T47D (cell line): ENCODE results near the gene FMNL2.

ENCODE experiments used
- DNase-seq, 2 experiments: peaks; one replicate each; pipeline versions ENCODE4 v3.0.0 to v3.0.0-alpha.2; 2011 to 2012; ENCODE audit warnings: low read depth in 1 of 2, low spot score in 1 of 2
- JUND ChIP-seq: IDR thresholded peaks from 2 replicates; pipeline ENCODE4 v1.6.1; 2012; ENCODE audit warnings: low read depth
- in situ Hi-C: cut with HindIII; loops from 2 replicates; pipeline ENCODE4 v1.10.0; 2016; ENCODE audit warnings: low sequenced_read_pairs, low pct_unique_long_range_greater_than_20kb

The FMNL2 gene

DNA sequence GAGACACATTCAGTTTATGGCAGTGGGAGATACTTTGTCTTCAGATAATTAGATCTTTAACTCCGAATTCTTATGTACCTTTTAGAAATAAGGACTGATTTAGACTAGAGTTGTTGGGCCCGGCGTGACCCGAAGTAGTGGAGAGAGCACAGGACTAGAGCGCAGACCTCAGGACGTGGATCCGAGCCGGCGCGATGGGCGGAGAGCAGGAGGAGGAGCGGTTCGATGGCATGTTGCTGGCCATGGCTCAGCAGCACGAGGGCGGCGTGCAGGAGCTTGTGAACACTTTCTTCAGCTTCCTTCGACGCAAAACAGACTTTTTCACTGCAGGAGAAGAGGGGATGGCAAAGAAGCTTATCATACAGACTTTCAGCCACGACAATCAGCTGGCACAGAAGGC lies 54.5 kb downstream of the FMNL2 start:
- no peak for TF ChIP-seq JUND
- in situ Hi-C loops = no loop called here
- DNase-seq = no peak

DNA sequence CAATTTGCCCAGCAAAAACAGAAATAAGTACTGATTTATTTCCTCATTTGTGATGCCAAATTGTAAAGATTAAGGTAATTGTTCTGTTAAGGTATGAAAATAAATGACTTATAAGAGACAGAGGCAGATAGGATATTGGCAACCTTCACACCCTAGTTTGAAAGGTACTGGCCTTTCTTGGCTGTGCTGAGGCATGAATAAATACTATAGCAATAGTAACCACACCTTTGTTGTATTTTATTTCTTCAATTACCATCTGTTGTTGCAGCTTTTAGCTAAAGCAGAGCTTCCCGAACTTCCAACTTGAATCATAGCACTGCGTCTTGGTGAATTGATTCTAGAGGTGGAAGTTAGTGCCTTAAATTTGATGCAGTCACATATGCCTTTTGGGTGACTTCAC lies 55.9 kb downstream of the FMNL2 start:
- no peak for TF ChIP-seq JUND
- DNase-seq = no peak
- in situ Hi-C loops = no loop called here

DNA sequence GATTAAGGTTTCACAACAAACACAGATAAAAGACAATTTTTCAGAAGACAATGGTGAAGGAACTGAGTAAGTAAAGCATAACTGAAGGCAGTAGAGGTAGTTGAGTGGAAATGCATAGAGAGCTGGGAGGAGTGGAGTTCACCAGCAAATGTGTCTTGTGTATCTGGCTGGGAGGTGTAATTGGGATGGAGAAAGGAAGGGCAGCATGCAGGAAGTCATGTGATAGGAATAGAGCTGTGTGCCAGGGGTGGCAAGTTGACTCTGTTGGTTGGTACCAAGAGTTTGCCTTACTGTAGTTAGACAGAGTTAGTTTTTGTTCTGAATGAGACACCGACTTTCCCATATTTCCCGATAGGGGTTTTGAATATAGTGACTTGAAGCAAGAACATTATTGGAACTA lies 56.3 kb downstream of the FMNL2 start:
- no peak for DNase-seq
- TF ChIP-seq JUND = no peak
- in situ Hi-C loops = no loop called here

DNA sequence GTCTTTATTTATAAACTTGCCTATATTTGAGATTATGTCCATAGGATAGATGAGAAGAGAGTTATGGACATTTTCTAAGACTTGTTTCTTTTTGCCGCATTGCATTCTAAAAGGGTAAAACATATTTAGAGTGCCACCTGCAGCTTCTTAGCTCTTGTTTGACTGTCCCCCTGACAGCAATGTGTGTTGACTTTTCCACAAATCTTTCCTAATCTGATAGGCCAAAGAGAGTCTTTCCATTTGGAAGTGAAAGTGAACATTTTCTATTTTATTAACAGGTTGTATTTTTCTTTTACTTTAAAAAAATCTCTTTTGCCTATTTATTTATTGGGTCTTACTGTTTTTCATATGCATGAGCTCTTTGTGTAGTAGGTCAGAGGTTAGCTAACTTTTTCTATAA lies 58.4 kb downstream of the FMNL2 start:
- no peak for TF ChIP-seq JUND
- no peak for DNase-seq
- in situ Hi-C loops = no loop called here

DNA sequence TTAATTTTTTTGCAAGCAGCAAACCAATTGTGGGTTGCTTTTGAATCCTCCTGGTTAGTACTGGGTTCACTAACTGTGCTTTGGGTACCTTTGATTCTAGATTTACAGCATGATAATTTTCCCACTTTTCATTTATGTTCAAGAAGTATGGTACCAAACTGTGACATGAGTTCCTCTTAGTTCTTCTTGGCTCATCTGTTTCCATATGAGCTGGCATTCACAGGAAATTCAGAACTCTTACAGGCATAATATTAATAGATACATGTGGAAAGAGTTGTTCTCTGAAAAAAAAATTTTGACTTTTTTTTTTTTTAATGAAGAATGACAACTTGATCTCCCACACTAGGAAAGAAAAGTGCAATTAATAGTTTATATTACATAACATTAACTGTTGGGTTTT lies 59.4 kb downstream of the FMNL2 start:
- in situ Hi-C loops = no loop called here
- no peak for TF ChIP-seq JUND
- DNase-seq = no peak

DNA sequence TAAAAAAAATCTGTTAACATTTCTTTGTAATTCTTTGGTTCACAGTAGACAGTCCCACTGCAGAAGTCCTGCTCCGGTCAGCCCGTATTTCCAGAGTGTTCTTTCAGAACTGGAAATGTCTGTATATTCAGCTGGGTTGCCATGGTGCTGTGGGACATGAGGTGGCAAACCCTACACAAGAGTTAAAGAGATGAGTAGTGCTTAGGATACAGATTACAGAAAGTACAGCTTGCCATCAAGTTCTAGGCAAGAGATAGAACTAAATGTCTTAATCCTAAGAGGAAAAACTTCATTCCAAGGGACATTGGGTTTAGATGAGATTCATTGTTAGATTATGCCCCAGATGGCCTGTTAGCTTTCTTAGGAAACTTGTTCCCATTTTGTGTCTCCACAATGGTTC lies 60.1 kb downstream of the FMNL2 start:
- no peak for TF ChIP-seq JUND
- in situ Hi-C loops = no loop called here
- DNase-seq = peak in 1 of 2 experiments; percentile 15

DNA sequence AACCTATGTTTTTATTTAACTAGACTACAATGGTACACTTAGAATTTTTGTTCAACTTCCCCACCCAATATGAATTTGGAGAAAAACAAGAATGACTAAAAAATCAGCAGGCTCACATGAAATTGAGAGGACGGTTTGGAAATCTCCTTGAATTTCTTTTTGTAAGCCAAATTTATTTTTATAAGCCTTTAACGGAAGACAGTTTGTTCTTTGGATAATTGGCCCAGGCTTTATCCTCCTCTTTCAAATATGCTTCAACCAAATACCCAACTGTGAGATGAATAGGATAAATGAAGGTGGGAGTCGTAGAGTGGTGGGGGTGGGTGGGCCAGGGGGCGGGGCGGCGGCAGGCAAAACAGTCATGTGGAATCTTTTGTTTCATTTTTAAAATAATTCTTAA lies 60.6 kb downstream of the FMNL2 start:
- no peak for TF ChIP-seq JUND

DNA sequence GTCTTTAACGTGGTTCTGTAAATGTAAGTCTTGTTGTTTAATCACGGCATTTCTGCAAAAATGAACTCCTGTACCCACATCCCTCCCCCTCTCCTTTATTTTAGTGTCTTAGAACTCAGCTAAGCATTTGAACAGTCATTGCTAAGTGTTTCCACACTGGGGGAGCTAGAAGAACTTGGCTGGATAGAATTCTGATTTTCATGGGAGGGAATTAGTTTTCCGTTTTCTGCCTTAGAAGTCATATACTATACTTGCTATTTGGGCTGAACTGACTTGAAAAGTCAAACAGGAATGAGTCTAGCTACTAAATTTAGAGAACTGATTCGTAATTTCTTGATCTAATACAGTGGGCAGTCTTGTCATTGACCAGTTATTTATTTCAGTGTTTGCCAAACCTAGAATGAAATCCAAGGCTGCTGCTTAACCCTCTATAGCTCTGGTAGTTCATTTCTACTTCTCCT lies 61.1 kb downstream of the FMNL2 start:
- no peak for DNase-seq
- no peak for TF ChIP-seq JUND
- in situ Hi-C loops = no loop called here

More for the DNA sequence above, 60.6 kb downstream of the FMNL2 start:
- DNase-seq = no peak
- in situ Hi-C loops = no loop called here

DNA sequence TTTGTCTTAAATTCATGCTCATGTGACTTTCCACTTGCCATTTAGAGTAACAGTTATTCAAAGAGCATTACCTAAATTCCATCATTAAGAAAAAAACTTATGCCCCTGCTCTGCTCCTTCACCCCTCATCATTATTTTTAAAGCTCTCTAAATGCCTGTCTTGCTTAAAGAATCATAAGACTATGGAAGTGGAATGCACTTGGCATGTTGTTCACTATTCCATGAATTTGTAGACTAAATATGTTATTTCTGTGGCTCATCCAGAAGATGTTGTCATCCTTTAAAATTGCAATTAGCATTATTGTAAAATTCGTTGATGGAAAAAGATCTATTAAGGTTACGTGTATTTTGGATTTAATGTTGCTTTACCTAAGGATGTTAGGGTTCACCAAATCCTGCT lies 61.8 kb downstream of the FMNL2 start:
- in situ Hi-C loops = no loop called here

DNA sequence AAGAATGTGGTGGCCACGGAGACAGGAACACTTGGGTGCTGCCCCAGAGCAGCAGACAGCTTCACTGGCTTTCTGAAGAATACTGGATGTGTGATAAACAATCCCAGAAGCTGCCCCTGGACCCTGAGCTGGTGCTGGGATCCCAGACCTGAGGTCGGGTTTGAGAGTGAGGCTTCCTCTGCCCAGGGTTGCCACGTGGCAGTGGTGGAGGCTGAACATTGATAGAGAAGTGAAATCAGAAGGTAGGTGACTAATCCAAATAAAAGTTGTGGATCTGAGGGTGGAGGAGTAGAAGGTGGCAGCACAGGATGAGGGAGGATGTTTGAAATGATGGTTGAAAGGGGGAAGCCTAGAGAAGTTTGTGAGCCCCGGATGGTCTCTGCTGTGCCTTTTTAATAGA lies 64.0 kb downstream of the FMNL2 start:
- no peak for TF ChIP-seq JUND
- in situ Hi-C loops = no loop called here
- DNase-seq = no peak

More for the DNA sequence above, 61.8 kb downstream of the FMNL2 start:
- no peak for DNase-seq
- TF ChIP-seq JUND = no peak

DNA sequence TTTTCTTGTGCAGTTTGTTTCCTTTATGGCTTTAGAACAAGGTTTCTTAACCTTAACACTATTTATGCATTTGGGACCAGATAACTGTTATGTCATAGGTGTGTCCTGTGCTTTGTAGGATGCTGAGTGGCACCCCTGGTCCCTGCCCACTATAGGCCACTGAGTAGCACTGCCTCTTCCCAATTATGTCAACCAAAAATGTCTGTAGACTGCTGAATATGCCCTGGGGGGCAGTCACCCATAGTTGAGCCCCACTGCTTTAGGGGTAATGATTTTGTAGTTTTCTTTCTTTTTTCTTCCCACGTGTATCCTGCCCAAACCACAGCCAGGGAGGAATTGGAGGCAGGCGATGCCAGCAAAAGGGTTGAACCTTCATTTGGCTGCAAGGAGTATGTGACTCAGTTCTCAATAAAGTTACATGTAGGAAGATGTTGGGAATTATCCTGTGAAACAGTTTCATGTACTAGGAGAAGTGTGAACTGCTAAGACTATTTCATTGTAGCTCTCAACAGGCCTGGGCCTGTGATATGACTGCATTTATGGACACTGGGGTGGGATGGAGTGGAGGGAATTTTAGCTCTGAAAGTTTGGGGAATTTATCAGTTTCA lies 65.7 kb downstream of the FMNL2 start:
- no peak for TF ChIP-seq JUND
- DNase-seq = no peak
- in situ Hi-C loops = no loop called here

DNA sequence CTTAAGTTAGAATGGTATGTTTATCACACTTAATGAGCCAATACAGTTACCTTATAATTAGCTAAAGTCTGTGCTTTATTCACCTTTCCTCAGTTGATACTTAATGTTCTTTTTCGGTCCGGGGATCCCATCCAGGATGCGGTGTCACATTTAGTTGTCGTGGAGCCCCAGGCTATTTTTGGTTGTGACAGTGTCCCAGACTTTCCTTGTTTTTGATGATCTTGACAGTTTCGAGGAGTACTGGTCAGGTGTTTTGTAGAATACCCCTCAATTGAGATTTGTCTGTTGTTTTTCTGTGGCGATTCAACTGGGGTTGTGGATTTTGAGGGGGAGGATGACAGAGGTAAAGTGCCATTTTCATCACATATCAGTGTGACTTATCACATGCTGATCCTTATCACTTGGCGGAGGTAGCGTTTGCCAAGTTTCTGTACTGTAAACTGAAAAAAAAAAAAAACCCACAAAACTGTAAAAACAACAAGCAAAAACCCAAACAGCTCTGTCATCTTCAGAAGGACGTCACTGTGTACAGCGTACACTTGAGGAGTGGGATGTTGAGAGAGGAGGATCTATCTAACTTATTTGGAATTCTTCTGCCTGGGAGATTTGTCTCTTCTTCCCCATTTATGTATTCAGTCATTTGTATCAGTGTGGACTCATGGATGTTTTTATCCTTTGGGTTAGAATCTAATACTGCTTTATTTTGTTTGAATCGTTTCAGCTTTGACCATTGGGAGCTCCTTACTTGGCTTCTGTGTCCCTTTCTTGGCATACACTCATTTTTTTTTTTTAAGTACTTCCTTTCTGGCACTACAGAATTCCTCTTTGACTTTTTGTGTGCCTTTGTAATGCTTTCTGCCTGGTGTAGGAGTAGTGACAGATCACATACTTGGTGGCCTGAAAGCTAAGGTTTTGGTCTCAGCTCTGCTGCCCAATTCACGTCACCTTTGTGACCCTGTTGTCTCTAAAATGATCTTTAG lies 68.1 kb downstream of the FMNL2 start:
- TF ChIP-seq JUND = no peak
- DNase-seq = no peak
- in situ Hi-C loops = no loop called here
